Stimulated activated CD4-positive, alpha-beta T cell treated with anti-CD3 and anti-CD28 coated beads, Interleukin-4, amount 100 ng/mL, for 4 hours (primary cell): ENCODE results near the gene RIPOR3.
"Not testable (repeated sequence)": the region's sequence is repeated elsewhere in the genome, so short reads cannot be mapped to it uniquely, and the experiment has no call there.

Source experiments
- DNase-seq, 2 experiments: peaks; one replicate each; pipeline ENCODE4 v3.0.0-alpha.2; 2020

RIPOR3 gene

DNA sequence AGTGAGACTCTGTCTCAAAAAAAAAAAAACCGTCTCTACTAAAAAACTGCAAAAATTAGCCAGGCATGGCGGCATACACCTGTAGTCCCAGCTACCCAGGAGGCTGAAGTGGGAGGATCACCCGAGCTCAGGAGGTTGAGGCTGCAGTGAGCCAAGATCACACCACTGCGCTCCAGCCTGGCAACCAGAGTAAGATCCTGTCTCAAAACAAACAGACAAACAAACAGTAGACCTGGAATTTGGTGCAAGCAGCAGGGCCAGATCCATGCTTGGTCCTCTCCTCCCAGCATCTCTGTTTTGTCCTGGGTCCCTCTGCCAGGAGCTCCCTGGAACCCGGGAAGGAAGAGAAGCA is 11.6 kb downstream of the RIPOR3 start:
- no peak for DNase-seq

DNA sequence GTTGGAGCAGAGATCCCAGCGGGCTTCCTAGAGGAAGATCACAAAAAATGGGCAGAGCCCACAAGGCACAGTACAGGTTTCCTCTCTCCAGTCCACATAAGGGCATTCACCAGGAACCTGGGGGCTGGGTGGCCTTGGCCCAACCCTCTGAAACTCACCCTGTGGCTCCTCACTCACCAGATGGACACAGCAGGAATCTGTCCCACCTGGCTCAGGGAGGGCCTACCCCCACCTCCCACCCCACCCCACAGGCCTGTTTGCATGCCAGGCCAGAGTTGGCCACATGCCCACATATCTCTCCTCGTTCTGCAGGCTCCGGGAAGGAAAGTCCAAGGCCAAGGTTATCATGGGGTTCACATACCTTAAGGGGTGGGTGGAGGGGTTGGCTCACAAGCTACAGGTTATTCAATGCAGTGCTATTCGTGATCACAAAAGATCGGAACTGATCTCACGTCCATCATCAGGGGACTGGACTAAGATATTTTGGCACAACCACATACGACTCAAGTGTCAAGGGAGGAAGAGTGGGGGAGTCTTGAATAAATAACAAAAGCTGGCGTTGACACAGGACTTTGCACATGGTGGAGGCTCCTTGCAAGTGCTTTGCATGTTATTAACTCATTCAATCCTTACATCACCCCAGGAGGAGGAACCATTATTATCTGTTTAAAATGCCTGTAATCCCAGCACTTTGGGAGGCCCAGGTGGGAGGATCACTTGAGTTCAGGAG is 13.0 kb downstream of the RIPOR3 start:
- no peak for DNase-seq

DNA sequence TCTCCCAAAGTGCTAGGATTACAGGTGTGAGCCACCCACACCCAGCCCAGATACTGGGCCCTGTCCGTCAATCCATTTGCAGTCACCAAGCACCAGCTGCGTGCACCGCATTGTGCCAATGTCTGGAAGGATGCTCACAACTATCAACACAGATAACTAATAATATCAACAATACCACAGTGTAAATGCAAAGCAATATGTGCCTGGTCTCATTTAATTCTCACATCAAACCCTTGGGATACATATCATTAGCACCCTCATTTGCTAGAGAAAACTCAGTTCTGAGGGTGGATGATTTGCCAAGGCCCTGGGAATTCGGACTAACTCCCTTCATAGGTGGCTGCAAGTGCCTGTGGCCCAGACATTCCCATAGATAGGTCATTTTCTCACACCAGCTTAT is 14.5 kb downstream of the RIPOR3 start:
- DNase-seq: no peak

DNA sequence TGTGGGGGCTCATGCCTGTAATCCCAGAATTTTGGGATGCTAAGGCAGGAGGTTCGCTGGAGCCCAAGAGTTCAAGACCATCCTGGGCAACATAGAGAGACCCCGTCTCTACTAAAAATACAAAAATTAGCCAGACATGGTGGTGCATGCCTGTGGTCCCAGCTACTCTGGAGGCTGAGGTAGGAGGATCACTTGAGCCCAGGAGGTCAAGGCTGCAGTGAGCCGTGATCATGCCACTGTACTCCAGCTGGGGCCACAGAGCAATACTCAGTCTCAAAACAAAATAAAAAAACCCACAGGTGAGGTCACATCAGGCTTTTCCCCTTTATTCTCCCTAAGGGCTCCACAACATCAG is 15.0 kb downstream of the RIPOR3 start:
- not testable (repeated sequence) for DNase-seq

DNA sequence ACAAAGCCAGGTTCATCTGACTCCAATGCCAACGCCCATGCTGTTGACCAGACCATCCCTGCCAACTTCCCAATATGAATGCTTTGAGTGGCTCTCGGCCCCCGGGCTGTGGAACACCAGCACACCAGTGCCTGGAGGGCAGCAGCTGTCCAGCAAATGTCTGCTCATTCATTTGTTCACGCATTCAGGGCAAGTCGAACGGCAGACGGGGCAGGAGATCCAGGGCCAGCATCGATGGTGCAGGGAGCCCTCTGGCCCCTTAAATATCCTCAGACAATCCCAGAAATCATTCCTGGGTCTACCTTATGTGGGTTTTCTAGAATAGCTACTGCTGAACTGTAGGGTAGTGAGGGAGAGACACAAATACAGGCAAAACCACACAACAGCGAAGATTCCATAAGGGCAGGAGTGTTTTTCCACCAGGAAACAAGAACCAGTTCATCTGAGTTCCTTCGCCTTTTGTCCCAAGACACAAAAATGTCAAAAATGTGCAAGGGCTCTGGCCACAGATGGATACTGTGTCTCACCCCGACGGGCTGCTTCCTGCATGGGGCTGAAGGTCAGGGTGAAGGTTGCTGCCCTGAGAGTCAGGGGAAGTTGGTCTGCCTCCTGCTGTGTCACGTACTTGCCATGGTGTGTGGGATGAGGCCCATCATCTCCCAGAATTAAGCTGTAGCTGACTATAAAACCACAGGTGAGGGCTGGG is 15.5 kb downstream of the RIPOR3 start:
- no peak for DNase-seq

DNA sequence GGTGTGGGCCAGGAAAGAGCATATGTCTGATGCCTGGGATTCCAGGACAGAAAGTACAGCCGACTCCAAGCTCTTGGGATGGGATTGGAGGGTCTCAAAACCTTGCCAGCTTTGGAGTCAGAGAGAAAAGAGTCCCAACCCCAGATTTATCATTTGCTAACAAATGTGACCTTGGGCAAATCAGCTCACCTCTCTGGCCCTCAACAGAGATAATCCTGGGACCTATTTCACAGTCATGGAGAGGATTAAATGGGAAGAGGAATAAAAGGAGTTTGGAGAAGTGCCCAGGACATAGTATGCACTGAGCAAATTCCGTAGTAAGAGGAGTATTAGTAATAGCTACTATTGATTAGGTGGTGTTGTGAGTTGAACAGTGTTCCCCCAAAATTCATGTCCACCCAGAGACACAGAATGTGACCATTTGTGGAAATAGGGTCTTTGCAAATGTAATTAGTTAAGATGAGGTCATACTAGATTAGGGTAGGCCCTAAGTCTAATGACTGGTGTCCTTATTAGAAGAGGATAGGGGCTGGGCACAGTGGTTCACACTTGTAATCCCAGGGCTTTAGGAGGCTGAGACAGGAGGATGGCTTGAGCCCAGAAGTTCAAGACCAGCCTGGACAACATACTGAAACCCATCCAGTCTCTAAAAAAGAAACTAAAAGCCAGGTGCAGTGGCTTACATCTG is 17.1 kb downstream of the RIPOR3 start:
- no peak for DNase-seq

DNA sequence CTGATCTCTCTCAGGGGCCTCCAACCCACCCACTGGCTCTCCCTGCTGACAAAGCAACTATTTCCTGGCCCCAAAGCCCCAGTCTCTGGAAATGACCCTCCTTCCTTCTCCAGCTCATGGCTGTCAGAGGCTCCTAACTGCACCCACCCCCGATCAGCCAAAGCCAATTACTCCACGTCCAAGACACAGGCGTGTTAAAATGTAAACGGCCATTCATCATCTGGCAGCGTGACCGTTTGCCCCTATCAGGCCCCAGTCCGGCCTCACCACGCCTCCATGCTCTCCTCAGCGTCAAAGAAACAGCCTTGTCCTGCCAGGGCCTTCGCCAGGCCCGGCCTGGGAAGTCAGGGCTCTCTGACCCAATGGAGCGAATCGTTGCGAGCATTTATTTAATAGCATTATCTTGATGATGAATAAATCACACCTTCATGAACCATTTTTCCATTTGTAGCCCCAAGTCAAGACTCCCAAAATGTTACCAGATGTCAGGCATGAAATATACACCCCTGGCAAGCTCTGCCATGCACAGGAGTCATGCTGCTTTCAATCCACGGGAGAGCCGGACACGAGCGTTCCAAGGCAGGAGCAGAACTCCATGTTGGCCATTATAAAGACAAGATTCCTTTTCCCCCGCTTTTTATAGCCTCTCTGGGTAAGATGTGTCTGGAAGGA is 17.7 kb downstream of the RIPOR3 start:
- DNase-seq: no peak

DNA sequence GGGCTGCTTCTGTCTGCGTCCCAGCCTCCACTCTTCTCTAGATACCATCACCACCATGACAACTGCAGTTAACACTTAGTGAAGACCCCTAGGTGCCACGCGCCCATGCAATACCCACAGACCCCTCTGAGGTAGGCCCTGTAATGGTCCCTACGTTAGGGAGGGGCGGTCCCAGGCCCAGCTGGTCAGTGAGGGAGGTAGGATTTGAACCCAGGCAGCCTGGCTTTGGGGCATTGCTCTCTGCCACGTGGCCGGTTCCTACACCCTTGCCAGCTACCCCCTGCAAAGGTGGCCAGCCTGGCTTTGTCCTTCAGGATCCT is 18.2 kb downstream of the RIPOR3 start:
- no peak for DNase-seq

DNA sequence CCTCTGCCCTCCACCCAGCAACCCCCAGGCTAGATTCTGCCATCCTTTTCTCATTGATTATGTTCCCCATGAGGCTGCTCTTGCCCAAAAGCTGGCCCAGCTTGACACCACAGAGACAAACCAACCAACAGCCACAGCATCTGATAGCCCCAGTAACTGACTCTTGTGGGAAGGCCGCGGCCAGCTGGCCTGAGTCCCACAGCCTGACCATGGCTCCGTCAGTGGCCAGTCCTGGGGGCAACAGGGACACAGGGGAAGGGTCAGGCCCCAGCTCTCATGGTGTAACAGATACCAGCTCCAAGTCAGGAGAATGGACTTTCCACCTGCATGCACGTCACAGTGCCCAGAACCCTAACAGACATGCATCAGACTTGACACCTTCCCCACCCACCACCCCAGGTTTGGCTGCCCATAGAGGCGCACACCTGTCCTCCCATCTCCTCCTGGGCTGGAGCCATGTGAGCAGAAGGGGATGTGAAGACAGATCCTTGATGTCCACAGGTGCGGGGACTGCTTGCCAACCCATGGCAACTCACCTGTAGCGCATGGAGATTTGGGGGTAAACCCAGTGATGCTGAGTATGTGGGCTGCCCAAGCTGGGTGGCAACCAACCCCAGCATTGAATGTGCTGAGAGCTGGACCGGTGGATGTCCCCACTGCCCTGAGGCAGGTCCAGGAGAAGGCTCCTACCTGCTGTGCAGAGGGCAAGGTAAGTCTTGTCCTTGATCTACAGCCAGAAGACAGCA is 18.8 kb downstream of the RIPOR3 start:
- DNase-seq: no peak

DNA sequence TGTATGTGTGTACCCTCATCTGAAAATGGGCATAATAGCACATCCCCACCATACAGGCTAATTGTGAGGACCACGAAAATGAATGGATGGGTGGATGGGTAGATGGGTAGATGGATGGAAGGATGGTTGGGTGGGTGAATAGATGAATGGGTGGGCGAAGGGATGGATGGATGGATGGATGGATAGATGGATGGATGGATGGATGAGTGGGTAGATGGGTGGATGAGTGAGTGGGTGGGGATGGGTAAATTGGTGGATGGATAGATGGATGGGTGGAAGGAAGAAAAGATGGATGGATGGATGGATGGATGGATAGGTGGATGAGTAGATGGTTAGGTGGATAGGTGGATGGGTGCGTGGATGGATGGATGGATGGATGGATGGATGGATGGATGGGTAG is 19.7 kb downstream of the RIPOR3 start:
- DNase-seq: no peak

DNA sequence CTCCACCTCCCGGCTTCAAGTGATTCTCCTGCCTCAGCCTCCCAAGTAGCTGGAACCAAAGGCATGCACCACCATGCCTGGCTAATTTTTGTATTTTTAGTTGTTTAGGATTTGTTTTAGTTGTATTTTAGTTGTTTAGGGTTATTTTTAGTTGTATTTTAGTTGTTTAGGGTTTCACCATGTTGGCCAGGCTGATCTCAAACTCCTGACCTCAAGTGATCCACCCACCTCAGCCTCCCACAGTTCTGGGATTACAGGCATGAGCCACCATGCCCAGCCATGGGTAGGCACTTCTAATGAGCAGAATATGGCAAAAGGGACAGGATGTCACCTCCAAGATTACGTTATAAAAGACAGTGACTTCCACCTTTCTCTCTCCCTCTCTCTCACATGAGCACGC is 20.3 kb downstream of the RIPOR3 start:
- DNase-seq: not testable (repeated sequence)

DNA sequence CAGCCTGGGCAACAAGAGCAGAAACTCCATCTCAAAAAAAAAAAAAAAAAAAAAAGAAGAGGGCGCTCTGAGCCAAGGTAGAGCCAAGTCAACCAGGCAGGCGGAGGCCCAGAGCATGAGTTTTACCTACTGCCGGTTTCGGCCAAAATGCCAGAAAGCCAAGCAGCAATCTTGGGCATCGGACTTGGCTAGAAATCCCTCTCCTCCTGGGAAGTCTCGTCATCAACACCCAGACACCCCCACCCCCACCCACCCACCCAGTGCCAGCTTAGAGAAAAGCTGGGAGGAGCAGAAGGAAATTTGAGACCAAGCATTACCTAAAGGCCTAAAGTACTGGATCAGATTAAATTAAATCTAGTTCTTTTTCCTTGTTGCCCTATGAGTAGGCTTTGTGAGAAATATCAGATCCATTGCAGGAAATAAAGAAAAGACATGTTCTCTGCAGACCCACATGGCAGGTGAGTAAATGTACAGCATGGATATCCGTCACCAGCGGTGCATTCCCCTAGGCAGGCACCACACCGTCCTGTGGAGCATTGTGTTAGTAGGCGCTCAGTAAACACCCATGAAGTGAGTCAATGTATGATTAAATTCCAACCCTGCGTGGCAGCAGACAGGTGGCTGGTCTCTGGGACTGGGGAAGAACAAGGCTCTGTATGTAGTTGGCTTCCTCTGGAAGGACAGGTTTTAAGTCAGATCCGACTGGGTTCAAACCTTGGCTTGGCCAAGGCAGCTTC is 21.0 kb downstream of the RIPOR3 start:
- no peak for DNase-seq

DNA sequence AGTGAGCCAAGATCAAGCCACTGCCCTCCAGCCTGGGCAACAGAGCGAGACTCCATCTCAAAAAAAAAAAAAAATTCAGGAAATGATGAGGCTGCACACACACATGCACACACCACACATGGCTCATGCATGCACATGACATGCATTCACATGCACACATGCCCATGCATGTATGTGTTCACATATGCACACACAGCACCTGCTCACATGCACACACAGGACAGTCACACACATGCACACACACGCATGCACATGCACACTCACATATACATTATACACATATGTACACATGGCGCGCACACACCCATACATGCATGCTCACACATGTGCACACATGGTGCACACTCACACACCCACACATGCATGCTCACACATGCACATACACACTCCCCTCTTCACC is 22.5 kb downstream of the RIPOR3 start:
- no peak for DNase-seq

DNA sequence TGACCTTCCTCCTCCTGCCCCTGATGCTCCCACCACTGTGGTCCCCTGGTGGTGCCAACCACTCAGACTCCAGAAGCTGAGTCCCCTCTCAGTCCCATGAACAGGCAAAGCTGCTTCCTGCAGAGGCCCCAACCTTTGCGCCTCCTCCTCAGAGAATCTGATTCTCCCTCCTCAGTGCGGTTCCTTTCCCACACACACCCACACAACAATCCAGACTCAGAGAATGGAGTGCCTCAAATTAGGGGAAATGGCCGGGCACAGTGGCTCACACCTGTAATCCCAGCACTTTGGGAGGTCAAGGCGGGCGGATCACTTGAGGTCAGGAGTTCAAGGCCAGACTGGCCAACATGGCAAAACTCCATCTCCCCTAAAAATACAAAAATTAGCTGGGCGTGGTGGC is 23.0 kb downstream of the RIPOR3 start:
- no peak for DNase-seq

DNA sequence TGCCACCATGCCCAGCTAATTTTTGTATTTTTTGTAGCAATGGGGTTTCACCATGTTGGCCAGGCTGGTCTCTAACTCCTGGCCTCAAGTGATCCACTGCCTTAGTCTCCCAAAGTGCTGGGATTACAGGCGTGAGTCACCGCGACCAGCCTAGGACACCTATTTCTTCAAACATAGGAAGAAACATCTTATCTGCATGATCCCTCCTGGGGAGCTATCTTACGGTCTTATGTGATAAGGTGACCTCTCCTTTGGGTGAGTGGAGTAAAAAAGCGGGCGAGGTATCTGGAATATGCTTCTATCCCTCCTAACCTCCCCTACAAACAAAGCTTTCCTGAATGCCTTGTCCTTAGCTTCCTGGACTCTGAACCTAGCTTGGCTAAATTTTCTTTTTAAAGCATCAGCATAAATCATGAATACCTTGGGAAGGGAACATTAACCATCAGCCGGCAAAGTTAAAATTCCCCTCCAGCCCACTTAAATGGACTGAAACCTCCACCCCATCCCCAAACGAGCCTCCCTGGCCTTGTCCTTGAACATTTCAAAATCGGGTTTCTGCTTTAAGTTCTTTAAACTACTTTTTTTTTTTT is 24.5 kb downstream of the RIPOR3 start:
- no peak for DNase-seq

DNA sequence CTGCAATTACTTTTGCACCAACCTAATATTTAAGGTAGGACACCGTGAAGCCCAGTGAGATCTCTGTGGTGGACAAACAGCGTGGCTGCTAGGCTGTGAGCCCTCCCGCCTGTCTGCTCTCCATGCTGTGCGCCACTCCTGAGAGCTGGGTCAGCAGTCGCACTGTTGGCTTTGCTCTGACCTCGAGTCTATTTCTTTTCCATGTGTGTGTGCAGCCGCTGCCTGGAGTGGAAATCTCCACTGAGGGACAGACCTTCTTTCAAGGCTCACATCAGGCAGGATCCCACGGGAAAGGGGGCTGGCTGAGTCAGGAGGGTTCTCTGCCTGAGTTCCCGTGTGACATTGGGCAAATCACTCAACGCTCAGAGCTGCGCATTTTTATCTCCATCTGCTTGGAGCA is 27.1 kb downstream of the RIPOR3 start:
- DNase-seq: no peak

DNA sequence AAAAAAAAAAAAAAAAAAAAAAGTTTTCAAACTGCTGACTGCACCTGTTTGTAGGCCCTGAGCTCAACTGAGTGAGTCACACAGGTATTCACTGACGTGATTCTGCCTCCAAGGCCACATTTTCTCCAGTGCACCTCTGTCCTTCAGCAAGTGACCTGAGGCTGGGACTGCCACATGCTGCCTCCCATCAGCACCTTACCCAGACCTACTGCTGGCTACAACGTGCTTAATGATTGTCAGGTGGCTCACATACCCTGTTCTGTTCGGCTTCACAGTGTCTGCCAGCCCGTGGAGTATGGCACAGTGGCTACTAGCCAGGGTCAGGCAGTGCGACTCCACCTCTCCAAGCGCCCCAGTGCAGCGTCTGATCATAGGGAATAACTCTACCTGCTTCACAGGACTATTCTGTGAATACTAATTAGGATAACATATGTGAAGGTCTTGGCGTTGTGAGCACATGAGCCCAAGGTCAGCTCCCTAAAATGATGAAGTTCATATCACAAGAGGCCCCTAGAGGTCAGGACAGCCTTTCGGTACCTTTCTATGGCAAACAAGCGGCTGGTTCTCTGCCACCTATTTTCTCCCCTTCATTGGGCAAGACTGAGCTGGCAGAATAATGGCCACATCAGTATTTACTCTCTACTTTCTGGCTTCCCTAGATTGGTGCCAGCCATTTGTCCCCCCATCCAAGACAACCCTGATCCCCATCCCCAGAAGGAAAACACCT is 28.1 kb downstream of the RIPOR3 start:
- no peak for DNase-seq

DNA sequence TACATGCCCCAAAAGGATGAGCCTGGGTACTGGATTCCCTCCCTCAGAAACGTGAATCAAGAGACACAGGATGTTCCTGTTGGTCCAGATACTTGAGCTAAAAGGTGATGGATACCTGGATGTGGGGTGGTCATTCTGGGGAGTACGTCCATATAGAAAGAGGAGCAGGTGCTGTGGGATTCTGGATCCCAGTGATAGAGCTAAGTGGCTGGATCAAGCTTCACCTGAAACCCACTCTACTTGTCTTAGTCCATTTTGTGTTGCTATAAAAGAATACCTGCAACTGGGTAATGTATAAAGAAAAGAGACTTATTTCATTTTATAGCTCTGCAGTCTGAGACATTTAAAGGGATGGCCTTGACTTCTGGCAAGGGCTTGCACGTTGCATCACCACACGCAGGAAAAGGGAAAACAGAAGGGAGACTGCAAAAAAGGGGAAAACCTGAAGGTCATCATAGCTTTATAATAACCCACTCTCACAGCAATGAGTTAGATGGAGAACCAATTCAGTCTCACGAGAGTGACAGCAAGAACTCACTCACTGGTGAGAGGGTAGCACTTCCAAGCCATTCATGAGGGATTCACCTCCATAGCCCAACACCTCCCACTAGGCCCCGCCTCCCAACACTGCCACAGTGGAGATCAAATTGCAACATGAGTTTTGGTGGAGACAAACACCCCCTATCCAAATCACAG is 31.2 kb downstream of the RIPOR3 start:
- DNase-seq: no peak

DNA sequence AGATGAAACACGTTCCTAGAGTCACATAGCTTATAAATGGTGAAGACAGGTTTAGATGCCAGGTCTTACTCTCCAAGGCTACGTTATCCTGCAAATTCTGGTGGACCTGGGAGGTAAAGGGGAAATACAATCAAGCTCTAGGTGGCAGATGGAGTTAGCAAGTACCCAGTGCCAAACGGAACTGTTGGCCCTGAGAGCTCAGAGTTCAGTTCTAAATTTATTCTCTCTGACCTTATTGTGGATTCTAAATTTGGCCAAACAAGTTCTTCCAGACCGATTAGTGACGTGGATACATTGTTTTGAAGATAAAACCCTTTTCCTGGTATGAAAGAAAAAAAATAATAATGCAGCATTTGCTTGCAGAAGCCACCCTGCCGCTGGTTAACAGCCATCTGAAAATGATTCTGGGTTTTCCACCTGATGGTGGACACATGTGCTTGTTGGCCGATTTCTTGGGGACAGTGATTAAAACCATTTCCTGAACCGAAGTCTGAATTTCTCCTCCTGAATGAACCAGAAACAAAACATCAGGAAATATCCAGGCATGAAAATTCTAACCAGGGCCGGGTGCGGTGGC is 32.5 kb downstream of the RIPOR3 start:
- no peak for DNase-seq

DNA sequence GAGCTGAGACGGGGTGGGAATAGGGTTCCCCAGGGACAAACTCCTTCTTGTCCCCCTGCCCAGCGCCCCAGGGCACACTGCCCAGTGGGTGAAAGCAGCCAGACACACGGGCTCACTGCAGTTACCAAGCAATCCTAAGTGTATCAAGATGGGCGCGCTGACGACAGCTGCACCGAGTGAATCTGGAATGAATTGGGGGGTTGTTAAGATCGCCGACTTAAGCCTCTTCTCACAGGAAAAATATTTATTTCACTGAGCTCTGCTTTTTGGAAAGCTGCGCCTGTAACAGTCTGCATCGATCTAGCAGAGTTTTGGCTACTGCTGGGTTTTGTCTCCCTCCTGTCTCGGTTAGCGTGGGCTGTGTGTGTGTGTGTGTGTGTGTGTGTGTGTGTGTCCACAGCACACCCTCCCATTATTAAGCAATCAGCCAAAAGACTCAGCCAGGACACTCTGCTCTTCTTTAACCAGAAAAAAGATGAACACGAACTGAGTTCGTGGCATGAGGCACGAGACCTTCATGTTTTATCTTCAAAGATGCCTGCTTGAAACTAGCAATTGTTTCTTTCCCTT is 35.9 kb downstream of the RIPOR3 start:
- no peak for DNase-seq
